NCI-H2081 (cell line): ENCODE data around the gene THBS1.

ENCODE experiments used
- DNase-seq, 2 experiments: peaks; one replicate each; lab custom pipeline; 2025; lab: John Stamatoyannopoulos, UW

Gene THBS1

GRCh38 chr15:39589193-39589814 is 8.4 kb downstream of the THBS1 start:
- no peak for DNase-seq

- no peak for DNase-seq
Observed at GRCh38 chr15:39589815-39590644, 9.2 kb downstream of the THBS1 start.

DNA sequence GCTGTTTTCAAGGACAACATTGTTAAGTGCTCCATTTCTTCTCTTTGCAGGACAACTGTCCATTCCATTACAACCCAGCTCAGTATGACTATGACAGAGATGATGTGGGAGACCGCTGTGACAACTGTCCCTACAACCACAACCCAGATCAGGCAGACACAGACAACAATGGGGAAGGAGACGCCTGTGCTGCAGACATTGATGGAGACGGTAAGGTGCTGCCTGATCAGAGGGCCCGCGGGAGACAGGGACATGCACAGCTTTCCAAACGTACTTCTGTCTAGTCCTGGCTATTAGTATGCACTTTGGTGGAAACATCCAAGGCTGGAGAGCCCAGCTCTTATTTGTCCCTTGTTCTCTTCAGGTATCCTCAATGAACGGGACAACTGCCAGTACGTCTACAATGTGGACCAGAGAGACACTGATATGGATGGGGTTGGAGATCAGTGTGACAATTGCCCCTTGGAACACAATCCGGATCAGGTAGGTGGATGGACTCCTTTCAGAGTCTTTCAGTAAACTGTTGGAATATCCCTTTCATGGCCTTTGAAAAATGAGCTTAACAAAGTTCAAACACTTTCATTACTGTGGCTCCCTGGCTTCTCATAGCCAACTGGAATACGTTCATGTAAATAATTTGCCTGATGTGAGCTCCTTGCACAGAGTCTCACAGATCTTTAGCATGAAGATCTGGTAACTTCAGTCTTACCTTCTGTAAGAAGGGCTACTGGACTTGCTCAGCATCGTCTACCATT is 10.4 kb downstream of the THBS1 start:
- no peak for DNase-seq

- DNase-seq, result no peak
Observed at GRCh38 chr15:39591896-39592315, 11.0 kb downstream of the THBS1 start.

GRCh38 chr15:39592500-39592899 is 11.6 kb downstream of the THBS1 start:
- DNase-seq, result no peak

- DNase-seq, result no peak
Observed at GRCh38 chr15:39593071-39593655, 12.3 kb downstream of the THBS1 start.

GRCh38 chr15:39593656-39594445 is 13.0 kb downstream of the THBS1 start:
- no peak for DNase-seq

- no peak for DNase-seq
Observed at GRCh38 chr15:39594446-39595337, 13.8 kb downstream of the THBS1 start.

GRCh38 chr15:39595338-39596221 is 14.7 kb downstream of the THBS1 start:
- no peak for DNase-seq

GRCh38 chr15:39596358-39597051 is 15.6 kb downstream of the THBS1 start:
- DNase-seq, result no peak

DNA sequence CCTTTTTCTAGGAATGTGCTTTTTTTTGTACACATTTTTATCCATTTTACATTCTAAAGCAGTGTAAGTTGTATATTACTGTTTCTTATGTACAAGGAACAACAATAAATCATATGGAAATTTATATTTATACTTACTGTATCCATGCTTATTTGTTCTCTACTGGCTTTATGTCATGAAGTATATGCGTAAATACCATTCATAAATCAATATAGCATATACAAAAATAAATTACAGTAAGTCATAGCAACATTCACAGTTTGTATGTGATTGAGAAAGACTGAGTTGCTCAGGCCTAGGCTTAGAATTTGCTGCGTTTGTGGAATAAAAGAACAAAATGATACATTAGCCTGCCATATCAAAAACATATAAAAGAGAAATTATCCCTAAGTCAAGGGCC is 16.5 kb downstream of the THBS1 start:
- no peak for DNase-seq

DNA sequence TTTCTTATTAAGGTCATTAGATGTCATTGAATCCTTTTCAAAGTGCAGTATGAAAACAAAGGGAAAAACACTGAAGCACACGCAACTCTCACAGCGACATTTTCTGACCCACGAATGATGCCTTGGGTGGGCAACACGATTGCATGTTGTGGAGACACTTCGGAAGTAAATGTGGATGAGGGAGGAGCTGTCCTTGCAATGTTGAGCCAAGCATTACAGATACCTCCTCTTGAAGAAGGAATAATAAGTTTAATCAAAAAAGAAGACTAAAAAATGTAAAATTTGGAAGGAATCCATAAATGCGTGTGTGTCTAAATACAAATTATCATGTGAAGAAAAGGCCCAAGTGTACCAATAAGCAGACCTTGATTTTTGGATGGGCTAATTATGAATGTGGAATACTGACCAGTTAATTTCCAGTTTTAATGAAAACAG is 16.9 kb downstream of the THBS1 start:
- no peak for DNase-seq

- no peak for DNase-seq
Observed at GRCh38 chr15:39598186-39598850, 17.4 kb downstream of the THBS1 start.

DNA sequence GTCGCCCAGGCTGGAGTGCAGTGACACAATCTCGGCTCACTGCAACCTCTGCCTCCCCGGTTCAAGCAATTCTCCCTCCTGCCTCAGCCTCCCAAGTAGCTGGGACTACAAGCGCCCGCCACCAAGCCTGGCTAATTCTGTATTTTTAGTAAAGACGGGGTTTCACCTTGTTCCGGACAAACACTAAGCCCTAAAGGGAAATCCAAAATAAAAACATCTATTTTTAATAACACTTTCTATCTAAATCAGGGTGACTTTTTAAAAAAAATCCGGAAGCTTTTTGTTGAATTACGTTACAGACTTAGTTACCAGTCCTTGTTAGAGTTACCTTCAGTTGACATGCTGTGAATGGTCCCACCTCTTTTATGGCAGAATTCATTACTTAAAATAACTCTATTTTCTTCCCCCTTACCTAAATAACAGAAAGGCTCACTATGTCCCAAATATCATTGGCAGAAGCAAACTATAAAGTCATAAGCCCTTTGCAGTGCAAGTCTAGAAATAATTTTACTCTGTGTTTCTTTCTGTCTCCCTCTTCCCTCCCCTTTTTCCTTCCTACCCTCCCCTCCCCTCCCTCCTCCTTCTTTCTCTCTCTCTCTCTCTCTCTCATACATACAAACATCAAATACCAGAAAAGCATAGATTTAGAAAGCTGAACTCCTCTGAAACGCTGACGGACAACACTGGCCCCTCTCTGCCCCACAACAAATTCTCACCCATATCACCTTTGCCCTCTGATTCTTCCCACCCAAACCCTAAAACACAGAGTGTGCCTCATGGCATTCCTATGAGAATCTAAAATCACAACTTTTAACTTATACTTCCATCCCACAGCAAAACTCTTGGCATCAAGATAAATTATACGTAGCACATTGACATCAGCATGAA is 18.3 kb downstream of the THBS1 start:
- DNase-seq, result no peak

GRCh38 chr15:39599871-39600270 is 19.0 kb downstream of the THBS1 start:
- no peak for DNase-seq

DNA sequence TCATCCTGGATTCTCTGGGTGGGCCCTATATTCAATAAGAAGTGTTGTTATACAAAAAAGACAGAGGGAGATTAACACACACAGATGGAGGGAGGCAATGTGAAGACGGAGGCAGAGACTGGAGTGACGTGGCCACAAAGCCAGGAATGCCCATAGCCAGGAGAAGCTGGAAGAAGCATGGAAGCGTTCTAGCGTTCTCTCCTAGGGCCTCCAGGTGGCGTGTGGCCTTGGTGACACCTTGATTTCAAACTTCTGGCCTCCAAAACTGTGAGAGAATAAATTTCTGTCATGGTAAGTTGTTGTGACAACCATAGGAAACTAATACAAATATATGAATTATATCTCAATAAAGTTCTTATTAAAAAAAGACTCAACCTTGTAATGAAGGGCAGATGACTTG is 21.3 kb downstream of the THBS1 start:
- DNase-seq, result no peak

GRCh38 chr15:39605146-39605545 is 24.3 kb downstream of the THBS1 start:
- DNase-seq, result no peak
